Uterus (tissue), 2 donors: ENCODE measurements around the gene SMOC1.

Source experiments
- CTCF ChIP-seq, 4 experiments: fragments of 200-600 bp in 2 of 4; fragments of 450-650 bp in 2 of 4; sonication (generic) in 2 of 4; IDR thresholded peaks; one replicate each; pipeline ENCODE4 v1.5.1; 2016 to 2019; ENCODE audit warnings: antibody characterized with exemption in 4 of 4, mild to moderate bottlenecking in 2 of 4, moderate library complexity in 1 of 4
- POLR2A ChIP-seq, 2 donors: fragments of 450-650 bp; IDR thresholded peaks; one replicate each; pipeline ENCODE4 v1.6.1; 2016; ENCODE audit warnings: antibody characterized with exemption in 2 of 2, mild to moderate bottlenecking in 1 of 2, moderate library complexity in 1 of 2

- no peak for TF ChIP-seq CTCF (IDR thresholded peaks at IDR 0.05)
- TF ChIP-seq POLR2A (IDR thresholded peaks at IDR 0.05) = no peak
These were observed 31.1 kb upstream of the SMOC1 start for GRCh38 chr14:69848156-69848555.
